K562 (cell line): ENCODE results near the gene SLC34A3. TPM values are rescaled to one million over a fixed set of nuclear protein-coding genes. Genes with fewer than 3 reads are reported as not detected.

Experiments
- BCLAF1 ChIP-seq, 2 experiments: fragments of 450-650 bp in 1 of 2; IDR thresholded peaks; 2 replicates each; pipeline ENCODE4 v1.6.1; 2011 to 2017; ENCODE audit warnings: low read depth in 2 of 2, antibody characterized with exemption in 1 of 2, borderline replicate concordance in 1 of 2, low read length in 1 of 2, mild to moderate bottlenecking in 1 of 2, mixed read lengths in 1 of 2; ENCODE audit not compliant: control insufficient read depth in 1 of 2
- CEBPZ ChIP-seq: fragments of 150-350 bp; IDR thresholded peaks from 2 replicates; pipeline ENCODE4 v1.6.1; 2014; ENCODE audit warnings: low read depth, mild to moderate bottlenecking, low read length, borderline replicate concordance
- ERF ChIP-seq: fragments of 450-650 bp; formaldehyde crosslinking; IDR thresholded peaks from 2 replicates; pipeline ENCODE4 v1.4.0; 2020; ENCODE audit warnings: mild to moderate bottlenecking, mixed read lengths
- GTF2A2 ChIP-seq: IDR thresholded peaks from 2 replicates; pipeline ENCODE4 v1.6.1; 2016; ENCODE audit warnings: mild to moderate bottlenecking, missing genetic modification characterization, missing compliant biosample characterization
- HDAC8 ChIP-seq: fragments of 450-650 bp; IDR thresholded peaks from 2 replicates; pipeline ENCODE4 v1.6.1; 2016; ENCODE audit warnings: mild to moderate bottlenecking, missing genetic modification characterization, moderate library complexity, missing compliant biosample characterization
- HSF4 ChIP-seq: fragments of 250-450 bp; sonication (Bioruptor Pico); IDR thresholded peaks from 2 replicates; pipeline ENCODE4 v2.1.2; 2022; ENCODE audit warnings: mild to moderate bottlenecking, moderate library complexity, borderline replicate concordance
- NFRKB ChIP-seq: fragments of 450-650 bp; IDR thresholded peaks from 2 replicates; pipeline ENCODE4 v1.6.1; 2016; ENCODE audit warnings: low read depth
- NR2C2 ChIP-seq, 2 experiments: fragments of 200-800 bp in 1 of 2; sonication (Bioruptor generic) in 1 of 2; sonication (generic) in 1 of 2; formaldehyde crosslinking in 1 of 2; IDR thresholded peaks; 2 replicates each; pipeline versions ENCODE4 v1.6.1 to v1.8.0; 2016 to 2022; ENCODE audit warnings: mild to moderate bottlenecking in 1 of 2, missing compliant biosample characterization in 1 of 2, missing genetic modification characterization in 1 of 2, missing genetic modification reagents in 1 of 2
- PATZ1 ChIP-seq: fragments of 250-450 bp; sonication (Bioruptor Pico); IDR thresholded peaks from 2 replicates; pipeline ENCODE4 v1.5.0; 2020; ENCODE audit warnings: mild to moderate bottlenecking, borderline replicate concordance
- PKNOX1 ChIP-seq: fragments of 450-650 bp; IDR thresholded peaks from 2 replicates; pipeline ENCODE4 v1.6.1; 2016
- PPARD ChIP-seq: fragments of 250-450 bp; sonication (Bioruptor Pico); IDR thresholded peaks from 2 replicates; pipeline ENCODE4 v1.8.0; 2022; ENCODE audit warnings: inconsistent platforms, mild to moderate bottlenecking, moderate library complexity
- SMAD4 ChIP-seq: fragments of 250-450 bp; sonication (Bioruptor Pico); conservative IDR thresholded peaks from 2 replicates; pipeline ENCODE4 v1.8.0; 2021; ENCODE audit warnings: inconsistent platforms, mild to moderate bottlenecking, moderate library complexity
- SRF ChIP-seq, 2 experiments: fragments of 250-450, 450-650 bp in 1 of 2; sonication (Bioruptor Pico) in 1 of 2; sonication (generic) in 1 of 2; formaldehyde crosslinking; IDR thresholded peaks; 2 replicates each; pipeline versions ENCODE4 v1.5.0 to v1.5.1; 2020 to 2022; ENCODE audit warnings: mild to moderate bottlenecking in 1 of 2, missing genetic modification reagents in 1 of 2
- SRSF7 ChIP-seq: fragments of 200-400 bp; formaldehyde crosslinking; optimal IDR thresholded peaks from 2 replicates; pipeline ENCODE3; 2017; ENCODE audit warnings: mild to moderate bottlenecking, low read depth, low read length
- TBP ChIP-seq: optimal IDR thresholded peaks from 2 replicates; pipeline ENCODE3; 2011; ENCODE audit warnings: low read depth, low read length, improper control_type of control experiment
- ZNF239 ChIP-seq: fragments of 250-450 bp; sonication (Bioruptor Pico); IDR thresholded peaks from 2 replicates; pipeline ENCODE4 v1.4.0; 2020; ENCODE audit warnings: mild to moderate bottlenecking
- polyA plus RNA-seq, 8 experiments: library from polyadenylated mRNA; depleted of rRNA in 4 of 8; stranded (reverse) in 5 of 8; unstranded in 3 of 8; fragments of >200 nt; fragmentation: Nextera tagmentation in 2 of 8; fragmentation: Illumina TruSeq in 1 of 8; extraction: Ambion mirVana in 2 of 8; extraction: Trizol in 1 of 8; gene quantifications; 2 replicates each; pipeline versions ENCODE4 v1.2.1 to v1.2.3, GENCODE V29; 2011 to 2014; ENCODE audit warnings: inconsistent platforms in 1 of 8, missing spikeins in 1 of 8
- total RNA-seq, 7 experiments: library from RNA; depleted of rRNA in 6 of 7; stranded (reverse); fragments of >200 nt in 6 of 7; fragmentation: Illumina TruSeq in 2 of 7; extraction: Trizol in 2 of 7; gene quantifications; 2 replicates each; pipeline versions ENCODE4 v1.2.1 to v1.2.3, GENCODE V29; 2011 to 2021; ENCODE audit warnings: low replicate concordance in 1 of 7

Gene SLC34A3
- total and polyA plus RNA-seq, 9 of the 15 experiments (the other 6 are each of a cell fraction or from before 2014, with no cell fraction given) = not detected

- TF ChIP-seq SRSF7 (no peak), PKNOX1 (no peak; the same call in 1 of the 2 replicates), NFRKB (no peak), CEBPZ (no peak; the same call in 1 of the 2 replicates), NR2C2 (CRISPR knock-in tag; IDR thresholded peaks at IDR 0.05) (peak; percentile 66; the same call in 1 of the 2 replicates), NR2C2 (tag; IDR thresholded peaks at IDR 0.05) (peak; percentile 72; the same call in 1 of the 2 replicates), TBP (peak; percentile 80), BCLAF1 (IDR thresholded peaks at IDR 0.05; ENCODE audit: borderline replicate concordance in 1 of 2, control insufficient read depth in 1 of 2, low read depth in 2 of 2, low read length in 1 of 2) (no peak), PATZ1 (no peak), GTF2A2 (tag) (no peak), PPARD (no peak), HDAC8 (tag) (0 out of 2 replicates have a peak, but pooled peaks have one; percentile 30), SMAD4 (CRISPR knock-in tag) (peak; percentile 68; the same call in 1 of the 2 replicates), ZNF239 (CRISPR knock-in tag) (no peak), SRF (CRISPR knock-in tag; IDR thresholded peaks at IDR 0.05) (peak in 1 of 2 experiments; percentile 69; a peak in 1 of 4 replicates), HSF4 (no peak), ERF (peak; percentile 28; the same call in 1 of the 2 replicates)
These were observed 42.0 kb upstream of the SLC34A3 start, which contains the start of the genes ANAPC2 and SSNA1 (continued) for GRCh38 chr9:137188490-137189296.
